H1 (cell line): ENCODE results near the gene POLR2F.
"Not testable (repeated sequence)": the region's sequence is repeated elsewhere in the genome, so short reads cannot be mapped to it uniquely, and the experiment has no call there.

Experiments
- BACH1 ChIP-seq: IDR thresholded peaks from 2 replicates; pipeline ENCODE4 v1.6.1; 2012; ENCODE audit warnings: low read length, improper control_type of control experiment
- CBX8 ChIP-seq: fragments of 300-800, 300-1000 bp; sonication (generic); IDR thresholded peaks from 2 replicates; pipeline ENCODE4 v1.7.1; 2016; ENCODE audit warnings: low read depth, low read length, borderline replicate concordance
- CHD1 ChIP-seq: IDR thresholded peaks from 2 replicates; pipeline ENCODE4 v1.6.1; 2012; ENCODE audit warnings: low read depth, low read length, improper control_type of control experiment
- EP300 ChIP-seq, 2 experiments: IDR thresholded peaks; 1 replicate in 1 of 2; 2 replicates in 1 of 2; pipeline ENCODE4 v1.6.1; 2011 to 2012; ENCODE audit warnings: low read depth in 2 of 2, low read length in 2 of 2, mild to moderate bottlenecking in 2 of 2, borderline replicate concordance in 1 of 2, inconsistent platforms in 1 of 2, moderate library complexity in 1 of 2
- HDAC6 ChIP-seq: IDR thresholded peaks from one replicate; pipeline ENCODE4 v1.7.1; 2012; ENCODE audit warnings: low read depth, mild to moderate bottlenecking, inconsistent platforms, low read length, moderate library complexity
- RFX5 ChIP-seq: IDR thresholded peaks from 2 replicates; pipeline ENCODE4 v1.6.1; 2011; ENCODE audit warnings: low read depth, low read length, improper control_type of control experiment, borderline replicate concordance
- SRF ChIP-seq: IDR thresholded peaks from 2 replicates; pipeline ENCODE4 v1.6.1; 2011; ENCODE audit warnings: mild to moderate bottlenecking, low read depth, low read length, moderate library complexity
- TAF1 ChIP-seq: IDR thresholded peaks from 2 replicates; pipeline ENCODE4 v1.6.1; 2011; ENCODE audit warnings: mild to moderate bottlenecking, low read depth, low read length
- TBP ChIP-seq: IDR thresholded peaks from 2 replicates; pipeline ENCODE4 v1.6.1; 2011; ENCODE audit warnings: low read depth, low read length, improper control_type of control experiment
- TF ChIP-seq, protein P1 (sequence below): IDR thresholded peaks from 2 replicates; pipeline ENCODE4 v1.6.1; 2011; ENCODE audit warnings: low read depth, mild to moderate bottlenecking, low read length; ENCODE audit not compliant: insufficient read depth
- TF ChIP-seq, protein P2 (sequence below), 3 experiments: IDR thresholded peaks; 1 replicate in 2 of 3; 2 replicates in 1 of 3; pipeline versions ENCODE4 v1.5.1 to v1.6.1; 2011; ENCODE audit warnings: low read length in 3 of 3, mild to moderate bottlenecking in 3 of 3, inconsistent platforms in 2 of 3, low read depth in 1 of 3, moderate library complexity in 1 of 3; ENCODE audit not compliant: insufficient read depth in 1 of 3; ENCODE audit errors: control extremely low read depth in 1 of 3
- TF ChIP-seq, protein P3 (sequence below): IDR thresholded peaks from 2 replicates; pipeline ENCODE4 v1.6.1; 2012; ENCODE audit warnings: low read length, inconsistent platforms

DNA sequence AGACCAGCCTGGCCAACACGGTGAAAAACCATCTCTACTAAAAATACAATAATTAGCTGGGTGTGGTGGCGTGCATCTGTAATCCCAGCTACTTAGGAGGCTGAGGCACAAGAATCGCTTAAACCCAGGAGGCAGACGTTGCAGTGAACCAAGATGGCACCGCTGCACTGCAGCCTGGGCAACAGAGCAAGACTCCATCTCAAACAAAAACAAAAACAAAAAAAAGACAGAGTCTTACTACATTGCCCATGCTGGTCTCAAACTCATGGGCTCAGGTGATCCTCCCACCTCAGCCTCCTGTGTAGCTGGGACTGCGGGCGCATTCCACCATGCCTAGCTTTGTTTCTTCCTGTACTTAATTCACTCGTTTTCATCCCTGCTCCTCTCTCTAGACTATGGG lies 22.5 kb downstream of the POLR2F start:
- TF ChIP-seq, protein P1, sequence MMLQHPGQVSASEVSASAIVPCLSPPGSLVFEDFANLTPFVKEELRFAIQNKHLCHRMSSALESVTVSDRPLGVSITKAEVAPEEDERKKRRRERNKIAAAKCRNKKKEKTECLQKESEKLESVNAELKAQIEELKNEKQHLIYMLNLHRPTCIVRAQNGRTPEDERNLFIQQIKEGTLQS, result not testable (repeated sequence)
- TF ChIP-seq BACH1; SRF; TBP; CHD1; EP300 (IDR thresholded peaks at IDR 0.05; ENCODE audit: borderline replicate concordance in 1 of 2, low read depth in 2 of 2, low read length in 2 of 2); RFX5; TAF1; HDAC6; CBX8: not testable (repeated sequence)
- TF ChIP-seq, protein P2, sequence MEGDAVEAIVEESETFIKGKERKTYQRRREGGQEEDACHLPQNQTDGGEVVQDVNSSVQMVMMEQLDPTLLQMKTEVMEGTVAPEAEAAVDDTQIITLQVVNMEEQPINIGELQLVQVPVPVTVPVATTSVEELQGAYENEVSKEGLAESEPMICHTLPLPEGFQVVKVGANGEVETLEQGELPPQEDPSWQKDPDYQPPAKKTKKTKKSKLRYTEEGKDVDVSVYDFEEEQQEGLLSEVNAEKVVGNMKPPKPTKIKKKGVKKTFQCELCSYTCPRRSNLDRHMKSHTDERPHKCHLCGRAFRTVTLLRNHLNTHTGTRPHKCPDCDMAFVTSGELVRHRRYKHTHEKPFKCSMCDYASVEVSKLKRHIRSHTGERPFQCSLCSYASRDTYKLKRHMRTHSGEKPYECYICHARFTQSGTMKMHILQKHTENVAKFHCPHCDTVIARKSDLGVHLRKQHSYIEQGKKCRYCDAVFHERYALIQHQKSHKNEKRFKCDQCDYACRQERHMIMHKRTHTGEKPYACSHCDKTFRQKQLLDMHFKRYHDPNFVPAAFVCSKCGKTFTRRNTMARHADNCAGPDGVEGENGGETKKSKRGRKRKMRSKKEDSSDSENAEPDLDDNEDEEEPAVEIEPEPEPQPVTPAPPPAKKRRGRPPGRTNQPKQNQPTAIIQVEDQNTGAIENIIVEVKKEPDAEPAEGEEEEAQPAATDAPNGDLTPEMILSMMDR (IDR thresholded peaks at IDR 0.05; ENCODE audit: control extremely low read depth in 1 of 3, insufficient read depth in 1 of 3, low read depth in 1 of 3, low read length in 3 of 3), result not testable (repeated sequence)
- TF ChIP-seq, protein P3, sequence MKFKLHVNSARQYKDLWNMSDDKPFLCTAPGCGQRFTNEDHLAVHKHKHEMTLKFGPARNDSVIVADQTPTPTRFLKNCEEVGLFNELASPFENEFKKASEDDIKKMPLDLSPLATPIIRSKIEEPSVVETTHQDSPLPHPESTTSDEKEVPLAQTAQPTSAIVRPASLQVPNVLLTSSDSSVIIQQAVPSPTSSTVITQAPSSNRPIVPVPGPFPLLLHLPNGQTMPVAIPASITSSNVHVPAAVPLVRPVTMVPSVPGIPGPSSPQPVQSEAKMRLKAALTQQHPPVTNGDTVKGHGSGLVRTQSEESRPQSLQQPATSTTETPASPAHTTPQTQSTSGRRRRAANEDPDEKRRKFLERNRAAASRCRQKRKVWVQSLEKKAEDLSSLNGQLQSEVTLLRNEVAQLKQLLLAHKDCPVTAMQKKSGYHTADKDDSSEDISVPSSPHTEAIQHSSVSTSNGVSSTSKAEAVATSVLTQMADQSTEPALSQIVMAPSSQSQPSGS, result not testable (repeated sequence)
